Testis (tissue), 3 donors: Measurements from ENCODE around the gene COX11. TPM values are rescaled to one million over a fixed set of nuclear protein-coding genes. Genes with fewer than 3 reads are reported as not detected.
A peak's percentile ranks its signal among the peaks of the same experiment; 100 is the strongest.

Experiments
- DNase-seq: peaks from one replicate; pipeline ENCODE4 v3.0.0-alpha.2; 2019
- H3K27ac ChIP-seq, 2 donors: fragments of 200-600 bp; sonication (generic); one replicate each; pipeline ENCODE4 v1.5.1; 2019
- H3K27me3 ChIP-seq: fragments of 200-600 bp; sonication (generic); one replicate; pipeline ENCODE4 v1.5.1; 2019
- H3K36me3 ChIP-seq: fragments of 200-600 bp; sonication (generic); one replicate; pipeline ENCODE4 v1.5.1; 2017; ENCODE audit warnings: low read depth; ENCODE audit errors: missing control alignments
- H3K4me1 ChIP-seq: fragments of 200-600 bp; sonication (generic); one replicate; pipeline ENCODE4 v1.5.1; 2019
- H3K4me3 ChIP-seq, 2 donors: fragments of 200-600 bp; sonication (generic); one replicate each; pipeline ENCODE4 v1.5.1; 2017 to 2019
- H3K9me3 ChIP-seq: fragments of 200-600 bp; sonication (generic); one replicate; pipeline ENCODE4 v1.5.1; 2017
- CTCF ChIP-seq, 3 experiments: fragments of 450-650 bp in 2 of 3; fragments of 200-600 bp in 1 of 3; sonication (generic) in 1 of 3; IDR thresholded peaks; one replicate each; pipeline ENCODE4 v1.5.1; 2016 to 2019; ENCODE audit warnings: antibody characterized with exemption in 3 of 3, mild to moderate bottlenecking in 2 of 3, moderate library complexity in 1 of 3
- POLR2A ChIP-seq: fragments of 450-650 bp; IDR thresholded peaks from one replicate; pipeline ENCODE4 v1.6.1; 2017; ENCODE audit warnings: antibody characterized with exemption, mild to moderate bottlenecking, moderate library complexity
- WGBS, 2 donors: methylation state at CpG; one replicate each; pipeline ENCODE4 v1.1.5; 2018; 5-methylcytosine and 5-hydroxymethylcytosine counted together
- intact Hi-C: fragments of 100-400 bp; cut with DNase I; formaldehyde crosslinking; loops from one replicate; pipeline ENCODE4 v1.15.1; 2023; ENCODE audit warnings: low total_unique reads
- polyA plus RNA-seq: library from polyadenylated mRNA; stranded (reverse); fragments of 350-450 nt; fragmentation: Illumina TruSeq; extraction: RNeasy Lipid Tissue Mini Kit (QIAGEN cat#74804); gene quantifications from one replicate; pipeline ENCODE4 v1.2.3, GENCODE V29; 2014; ENCODE audit warnings: low read depth, low replicate concordance; ENCODE audit not compliant: insufficient read depth
- total RNA-seq, 2 donors: library from RNA; depleted of rRNA; stranded (reverse); fragments of >200 nt; gene quantifications; one replicate each; pipeline ENCODE4 v1.2.3, GENCODE V29; 2016

The COX11 gene
- total and polyA plus RNA-seq, 3 donors from 2014 or later = 47.9 to 67.9 (median 56.2) TPM

GRCh38 chr17:54971147-54971546 lies 2.7 kb upstream of the COX11 start:
- no peak overlapping the region for H3K4me3 ChIP-seq
- DNase-seq = no peak
- H3K9me3 ChIP-seq = no peaks in the 10 kb centered on the region

GRCh38 chr17:54969658-54970572 lies 1.5 kb upstream of the COX11 start:
- Histone ChIP-seq H3K4me3 (peak overlapping the region in 1 of 2 donors; percentile 95), H3K27ac (peak overlapping the region; percentile 89 to 93), H3K4me1 (peaks cover 29% of the 10 kb centered on the region), H3K9me3 (no peaks in the 10 kb centered on the region), H3K27me3 (no peaks in the 10 kb centered on the region), H3K36me3 (no peaks in the 10 kb centered on the region)
- no peak for TF ChIP-seq POLR2A
- TF ChIP-seq CTCF (IDR thresholded peaks at IDR 0.05) = no peak
- DNase-seq = no peak
- 30 to 34% methylated on average over 7 of the region's 7 CpGs for WGBS, 2 donors
- intact Hi-C loops = no loop called here

More at GRCh38 chr17:54971147-54971546, 2.7 kb upstream of the COX11 start:
- Histone ChIP-seq H3K4me1 (peaks cover 26% of the 10 kb centered on the region), H3K27me3 (no peaks in the 10 kb centered on the region), H3K36me3 (no peaks in the 10 kb centered on the region), H3K27ac (no peak overlapping the region)
- TF ChIP-seq POLR2A (no peak), CTCF (IDR thresholded peaks at IDR 0.05) (no peak)
- intact Hi-C loops = no loop called here

GRCh38 chr17:54968988-54969332 lies 506 bp upstream of the COX11 start:
- TF ChIP-seq CTCF (IDR thresholded peaks at IDR 0.05) (no peak), POLR2A (no peak)
- Histone ChIP-seq H3K4me1 (peaks cover 31% of the 10 kb centered on the region), H3K27ac (peak overlapping the region; percentile 89 to 93), H3K36me3 (no peaks in the 10 kb centered on the region), H3K27me3 (no peaks in the 10 kb centered on the region), H3K4me3 (peak overlapping the region; percentile 87 to 95), H3K9me3 (no peaks in the 10 kb centered on the region)
- intact Hi-C loops = no loop called here
- no peak for DNase-seq
- 0% methylated on average over 12 to 13 of the region's 13 CpGs for WGBS, 2 donors

- Histone ChIP-seq H3K27me3 (no peaks in the 10 kb centered on the region), H3K4me1 (peaks cover 31% of the 10 kb centered on the region), H3K36me3 (no peaks in the 10 kb centered on the region), H3K9me3 (no peaks in the 10 kb centered on the region), H3K27ac (peak overlapping the region; percentile 89 to 93), H3K4me3 (peak overlapping the region; percentile 87 to 95)
- TF ChIP-seq CTCF (IDR thresholded peaks at IDR 0.05) = peak in 1 of 3 experiments; percentile 27
- no peak for TF ChIP-seq POLR2A
- DNase-seq = no peak
- intact Hi-C loops = no loop called here
- WGBS, 2 donors = 1 to 2% methylated on average over 17 to 21 of the region's 21 CpGs
Measured at GRCh38 chr17:54967621-54968261, 713 bp downstream of the COX11 start.
